Skin of body (tissue), 2 donors: ENCODE data around the gene DDHD1. TPM values are rescaled to one million over a fixed set of nuclear protein-coding genes. Genes with fewer than 3 reads are reported as not detected.

ENCODE experiments used
- DNase-seq: peaks from one replicate; lab custom pipeline; 2025; lab: John Stamatoyannopoulos, UW
- total RNA-seq: library from RNA; depleted of rRNA; stranded (reverse); fragments of >200 nt; gene quantifications from one replicate; pipeline ENCODE4 v1.2.3, GENCODE V29; 2014

DDHD1 gene
- total RNA-seq, 1 donor from 2014 or later = 23.8 TPM

DNA sequence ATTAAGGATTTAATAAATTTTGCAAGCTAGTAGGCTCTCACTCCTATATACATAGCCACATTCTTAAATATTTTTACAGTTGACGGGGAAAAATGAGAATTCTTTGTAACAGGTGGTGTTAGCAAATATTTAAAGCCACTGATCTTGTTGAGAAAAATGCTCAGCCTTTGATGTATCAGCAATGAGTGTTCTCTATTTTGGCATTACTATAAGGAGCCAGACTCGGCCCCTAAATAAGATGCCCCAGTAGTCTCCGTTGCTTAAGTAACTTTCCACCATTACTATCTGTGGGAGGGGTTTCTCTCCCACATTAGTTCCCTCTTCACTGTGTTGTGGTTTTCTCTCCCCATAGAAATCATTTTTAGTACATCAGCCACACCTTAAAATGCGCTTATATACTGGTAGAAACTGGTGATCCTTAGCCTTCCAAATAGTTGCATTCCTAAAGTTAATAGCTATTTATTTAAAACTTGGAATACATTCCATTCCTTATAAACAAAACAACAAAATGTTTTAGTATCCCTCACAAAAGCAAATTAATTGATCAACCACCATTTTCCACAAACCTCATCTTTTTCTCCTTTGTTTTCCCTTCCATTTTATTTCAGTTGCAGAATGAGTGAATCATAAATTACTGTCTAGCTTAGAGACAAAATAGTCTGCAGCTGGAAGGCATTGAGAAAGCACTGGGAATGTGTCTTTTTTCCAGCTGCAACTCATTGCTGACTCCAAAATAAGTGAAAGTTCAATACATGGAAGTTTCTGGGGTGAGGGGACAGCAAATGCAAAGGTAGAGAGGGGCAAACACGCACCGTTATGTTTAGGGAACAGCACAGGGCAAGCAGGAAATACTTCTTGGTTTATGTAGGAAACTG lies 117.5 kb downstream of the DDHD1 start:
- DNase-seq = peak; percentile 68

DNA sequence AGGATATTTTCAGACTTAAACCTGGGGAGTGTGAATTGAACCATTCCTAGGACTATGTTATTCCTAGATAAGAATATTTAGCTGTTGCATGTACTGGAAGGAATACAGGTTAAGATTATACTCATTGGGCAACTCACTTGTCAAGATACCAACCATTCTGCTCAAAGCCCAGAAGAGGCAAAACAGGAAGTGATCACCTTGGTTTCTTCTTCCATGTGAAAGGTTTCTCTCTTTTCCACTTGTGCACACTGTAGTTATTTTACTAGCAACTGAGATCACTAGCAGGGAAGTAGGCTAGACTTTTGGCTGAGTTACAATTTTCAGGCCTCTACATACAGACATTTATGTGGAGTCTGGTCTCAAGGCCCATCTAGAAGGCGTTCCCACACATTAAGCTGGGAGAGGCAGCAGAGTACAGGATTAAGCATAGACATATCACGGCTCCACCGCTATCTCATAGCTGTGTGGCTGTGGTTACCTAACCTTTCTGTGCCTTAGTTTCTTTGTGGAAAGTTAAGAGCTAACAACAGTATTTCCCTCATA lies 118.4 kb downstream of the DDHD1 start:
- DNase-seq = no peak

GRCh38 chr14:53034036-53034435 lies 119.1 kb downstream of the DDHD1 start:
- DNase-seq = no peak

GRCh38 chr14:53032838-53033390 lies 120.2 kb downstream of the DDHD1 start:
- peak; percentile 55 for DNase-seq

- peak; percentile 86 for DNase-seq
Observed at GRCh38 chr14:53032161-53032803, 120.8 kb downstream of the DDHD1 start.

GRCh38 chr14:53027562-53027961 lies 125.6 kb downstream of the DDHD1 start:
- DNase-seq = no peak

DNA sequence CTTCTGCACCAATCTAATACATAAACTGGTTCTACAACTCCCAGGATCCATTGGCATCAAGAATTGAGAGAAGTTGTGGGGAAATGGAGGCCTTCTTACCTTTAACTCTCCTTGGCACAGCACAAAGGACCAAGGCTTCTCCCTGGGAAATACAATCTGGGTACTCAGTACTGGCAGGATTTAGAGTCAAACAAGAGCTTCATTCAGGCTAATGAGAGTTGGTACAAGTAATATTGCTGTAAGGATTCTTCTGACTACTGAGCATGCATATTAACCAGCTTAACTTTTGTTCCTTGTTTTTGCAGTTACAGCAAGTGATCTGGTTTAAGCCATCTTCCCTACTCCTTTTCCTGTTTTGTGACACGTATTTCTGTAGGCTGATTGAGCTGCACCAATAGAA lies 126.1 kb downstream of the DDHD1 start:
- no peak for DNase-seq

- DNase-seq = no peak
Observed at GRCh38 chr14:53023325-53023724, 129.8 kb downstream of the DDHD1 start.

GRCh38 chr14:53022593-53022992 lies 130.5 kb downstream of the DDHD1 start:
- DNase-seq = no peak

GRCh38 chr14:53020193-53020932 lies 132.8 kb downstream of the DDHD1 start:
- no peak for DNase-seq

- DNase-seq = no peak
Observed at GRCh38 chr14:53019406-53019805, 133.7 kb downstream of the DDHD1 start.

DNA sequence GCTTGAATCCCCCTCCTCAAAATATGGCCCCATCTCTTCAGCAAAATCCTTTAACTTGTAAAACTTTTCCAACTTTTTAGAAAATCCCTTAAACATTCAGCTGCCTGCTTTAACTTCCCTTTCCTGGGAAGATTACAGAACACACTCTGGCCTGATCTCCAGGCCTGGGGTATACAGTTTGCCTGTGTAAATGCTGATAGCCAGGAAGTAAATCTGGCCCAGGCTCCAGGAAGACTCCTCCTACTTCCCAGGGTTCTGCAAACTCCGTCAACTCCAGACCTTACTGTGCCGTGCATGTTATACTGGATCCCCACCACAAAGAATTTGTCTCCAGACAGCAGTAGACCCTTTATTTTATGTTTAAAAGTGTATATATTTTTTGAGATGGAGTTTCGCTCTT lies 135.3 kb downstream of the DDHD1 start:
- no peak for DNase-seq

- no peak for DNase-seq
Observed at GRCh38 chr14:53016919-53017318, 136.2 kb downstream of the DDHD1 start.

- DNase-seq = no peak
Observed at GRCh38 chr14:53016491-53016890, 136.6 kb downstream of the DDHD1 start.

DNA sequence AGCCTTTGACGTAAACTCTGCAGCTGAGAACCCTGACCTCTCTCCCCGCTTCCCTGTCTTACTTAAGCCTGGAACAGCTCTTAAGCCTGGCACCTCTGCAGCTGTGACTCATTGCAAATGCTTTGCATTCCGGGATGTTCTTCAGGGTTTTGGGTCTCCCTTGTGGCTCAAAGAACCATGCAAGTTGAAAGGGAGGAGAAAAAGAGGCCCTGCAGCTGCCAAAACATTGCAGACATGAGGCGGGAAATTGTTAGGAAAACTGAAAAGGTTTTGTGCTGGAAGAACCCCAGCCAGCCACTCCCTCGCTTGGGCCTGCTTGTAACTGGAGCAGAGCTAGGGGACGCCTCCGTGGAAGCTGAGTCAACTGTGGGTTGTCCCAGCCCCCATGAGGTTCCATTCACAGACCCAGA lies 142.1 kb downstream of the DDHD1 start:
- DNase-seq = peak; percentile 90

GRCh38 chr14:53010193-53011040 lies 142.7 kb downstream of the DDHD1 start:
- DNase-seq = peak; percentile 66

DNA sequence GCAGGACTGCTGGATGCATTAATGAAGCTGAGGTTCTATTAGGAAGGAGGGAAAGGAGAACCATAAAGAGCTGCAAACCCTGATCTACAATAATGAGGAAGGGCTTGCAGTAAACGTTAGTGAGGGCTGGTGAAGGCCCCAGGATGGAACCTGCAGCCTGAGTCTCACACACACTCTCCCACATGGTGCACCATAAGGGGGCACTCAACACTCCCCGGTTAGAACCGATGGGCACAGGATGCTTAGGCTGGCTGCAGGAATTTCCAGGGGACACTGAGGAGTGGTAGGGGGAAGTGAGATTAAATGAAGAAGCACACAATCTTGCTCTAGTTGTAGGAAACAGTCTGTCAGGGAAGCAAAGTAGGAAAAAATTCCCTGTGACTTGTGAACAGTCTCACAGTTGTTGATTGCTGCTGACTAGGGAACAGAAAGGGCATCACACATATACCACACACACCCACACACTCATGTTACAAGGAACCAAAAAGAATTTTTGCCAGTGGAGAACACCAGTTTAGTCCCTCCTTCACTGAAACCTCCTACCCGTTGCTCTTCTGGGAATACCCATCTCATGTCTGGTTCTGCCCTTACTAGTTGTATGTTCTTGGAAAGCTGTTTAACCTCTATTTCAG lies 146.1 kb downstream of the DDHD1 start:
- no peak for DNase-seq

GRCh38 chr14:53004976-53005375 lies 148.1 kb downstream of the DDHD1 start:
- no peak for DNase-seq

DNA sequence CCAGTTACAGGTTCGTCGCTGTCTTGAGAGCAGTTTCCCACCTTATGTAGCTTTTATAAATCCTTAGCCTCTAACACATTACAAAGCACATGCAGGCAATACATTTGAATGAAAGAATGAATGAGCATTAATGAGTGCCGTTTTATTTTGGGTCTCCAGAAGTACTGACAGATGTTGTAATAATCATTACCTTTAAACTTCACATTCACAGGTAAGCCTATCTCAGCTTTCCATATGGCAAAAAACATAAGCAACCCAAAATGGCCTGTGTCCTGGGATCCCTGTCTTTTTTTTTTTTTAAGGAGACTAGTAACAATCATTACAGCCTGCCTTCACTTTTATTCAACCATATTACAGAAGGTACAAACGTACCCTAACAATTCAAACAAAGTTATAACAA lies 149.3 kb downstream of the DDHD1 start:
- no peak for DNase-seq

DNA sequence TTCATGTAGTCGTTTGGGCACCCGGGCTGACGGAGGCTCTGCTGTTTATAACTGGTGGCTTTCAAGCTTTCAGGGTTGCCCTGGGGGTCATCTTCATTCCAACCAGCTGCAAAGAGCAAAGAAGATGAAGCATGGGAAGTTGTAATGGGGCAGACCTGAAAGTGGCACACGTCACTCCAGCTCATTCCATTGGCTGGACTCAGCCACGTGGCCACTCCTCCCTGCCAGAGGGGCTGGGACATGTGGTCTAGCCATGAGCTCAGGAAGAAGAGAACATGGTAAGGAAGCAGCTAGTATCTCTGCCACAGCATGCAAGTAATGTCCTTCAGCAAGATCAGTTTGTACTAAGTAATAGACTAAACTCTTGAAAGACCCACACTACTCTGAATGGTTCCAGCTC lies 150.5 kb downstream of the DDHD1 start:
- no peak for DNase-seq
